ENCODE measurements around the gene RPP38.

Gene RPP38

GRCh38 chr10:15118615-15119014, 21.5 kb downstream of the RPP38 start:
- H3K4me3 ChIP-seq (ENCODE audit: low read length, poor library complexity, severe bottlenecking) = no peak overlapping the region
- TF ChIP-seq EZH2phosphoT487 (IDR thresholded peaks at IDR 0.05; ENCODE audit: borderline replicate concordance) (no peak), CTCF (conservative IDR thresholded peaks at IDR 0.05; ENCODE audit: low read length) (no peak)
- H3K9ac ChIP-seq (ENCODE audit: low read depth, low read length, poor library complexity, severe bottlenecking) = no peak overlapping the region
- peaks cover 5% of the 10 kb centered on the region; the same call in 1 of the 2 replicates for H3K9me3 ChIP-seq (ENCODE audit: insufficient read depth, low read depth, low read length)
- peaks cover 5% of the 10 kb centered on the region; the same call in 1 of the 2 replicates for H3K79me2 ChIP-seq (ENCODE audit: insufficient read depth, low read length)
- no peaks in the 10 kb centered on the region for H3K27me3 ChIP-seq (ENCODE audit: insufficient read depth, low read length, poor library complexity, severe bottlenecking)
- no peak overlapping the region for H2AFZ ChIP-seq (ENCODE audit: low read length)
- H3K36me3 ChIP-seq (ENCODE audit: insufficient read depth, low read length) = peaks cover 58% of the 10 kb centered on the region; the same call in 1 of the 2 replicates
- H4K20me1 ChIP-seq (ENCODE audit: insufficient read depth, low read length, poor library complexity, severe bottlenecking) = no peaks in the 10 kb centered on the region
- H3K4me1 ChIP-seq (ENCODE audit: insufficient read depth, low read length, poor library complexity, severe bottlenecking) = no peaks in the 10 kb centered on the region
- no peaks in the 10 kb centered on the region for H3F3A ChIP-seq (ENCODE audit: low read depth)
- no peaks in the 10 kb centered on the region for H3K9me2 ChIP-seq (replicated peaks; ENCODE audit: low read depth, low read length)
- H3K4me2 ChIP-seq (ENCODE audit: low read depth, low read length, poor library complexity, severe bottlenecking) = no peak overlapping the region

- Histone ChIP-seq H3K79me2 (ENCODE audit: insufficient read depth, low read length) (peaks cover 5% of the 10 kb centered on the region; the same call in 1 of the 2 replicates), H3F3A (ENCODE audit: low read depth) (no peaks in the 10 kb centered on the region), H3K27me3 (ENCODE audit: insufficient read depth, low read length, poor library complexity, severe bottlenecking) (no peaks in the 10 kb centered on the region), H3K4me3 (ENCODE audit: low read length, poor library complexity, severe bottlenecking) (no peak overlapping the region), H4K20me1 (ENCODE audit: insufficient read depth, low read length, poor library complexity, severe bottlenecking) (no peaks in the 10 kb centered on the region), H3K4me1 (ENCODE audit: insufficient read depth, low read length, poor library complexity, severe bottlenecking) (no peaks in the 10 kb centered on the region), H3K36me3 (ENCODE audit: insufficient read depth, low read length) (peaks cover 63% of the 10 kb centered on the region), H3K9me3 (ENCODE audit: insufficient read depth, low read depth, low read length) (peaks cover 5% of the 10 kb centered on the region; the same call in 1 of the 2 replicates), H2AFZ (ENCODE audit: low read length) (no peak overlapping the region), H3K4me2 (ENCODE audit: low read depth, low read length, poor library complexity, severe bottlenecking) (no peak overlapping the region), H3K9me2 (replicated peaks; ENCODE audit: low read depth, low read length) (no peaks in the 10 kb centered on the region), H3K9ac (ENCODE audit: low read depth, low read length, poor library complexity, severe bottlenecking) (no peak overlapping the region)
- TF ChIP-seq EZH2phosphoT487 (IDR thresholded peaks at IDR 0.05; ENCODE audit: borderline replicate concordance) (no peak), CTCF (conservative IDR thresholded peaks at IDR 0.05; ENCODE audit: low read length) (no peak)
Measured at GRCh38 chr10:15120523-15120922, 23.4 kb downstream of the RPP38 start.

GRCh38 chr10:15121707-15122106, 24.6 kb downstream of the RPP38 start:
- TF ChIP-seq CTCF (conservative IDR thresholded peaks at IDR 0.05; ENCODE audit: low read length) (no peak), EZH2phosphoT487 (IDR thresholded peaks at IDR 0.05; ENCODE audit: borderline replicate concordance) (no peak)
- Histone ChIP-seq H3K4me1 (ENCODE audit: insufficient read depth, low read length, poor library complexity, severe bottlenecking) (no peaks in the 10 kb centered on the region), H3K9ac (ENCODE audit: low read depth, low read length, poor library complexity, severe bottlenecking) (no peak overlapping the region), H3K4me3 (ENCODE audit: low read length, poor library complexity, severe bottlenecking) (no peak overlapping the region), H3K79me2 (ENCODE audit: insufficient read depth, low read length) (no peaks in the 10 kb centered on the region), H3K4me2 (ENCODE audit: low read depth, low read length, poor library complexity, severe bottlenecking) (no peak overlapping the region), H2AFZ (ENCODE audit: low read length) (no peak overlapping the region), H3F3A (ENCODE audit: low read depth) (no peaks in the 10 kb centered on the region), H3K36me3 (ENCODE audit: insufficient read depth, low read length) (peaks cover 63% of the 10 kb centered on the region), H3K9me2 (replicated peaks; ENCODE audit: low read depth, low read length) (no peaks in the 10 kb centered on the region), H4K20me1 (ENCODE audit: insufficient read depth, low read length, poor library complexity, severe bottlenecking) (no peaks in the 10 kb centered on the region), H3K9me3 (ENCODE audit: insufficient read depth, low read depth, low read length) (peaks cover 1% of the 10 kb centered on the region; the same call in 1 of the 2 replicates), H3K27me3 (ENCODE audit: insufficient read depth, low read length, poor library complexity, severe bottlenecking) (no peaks in the 10 kb centered on the region)
